GM19351 (cell line): ENCODE measurements around the gene RALGAPA1.

Experiments
- ATAC-seq: cut with Tn5 transposase; IDR thresholded peaks from one replicate; pipeline ENCODE4 v1.9.1; 2021; ENCODE audit warnings: mild to moderate bottlenecking, moderate library complexity; ENCODE audit not compliant: unreplicated experiment

RALGAPA1 gene

DNA sequence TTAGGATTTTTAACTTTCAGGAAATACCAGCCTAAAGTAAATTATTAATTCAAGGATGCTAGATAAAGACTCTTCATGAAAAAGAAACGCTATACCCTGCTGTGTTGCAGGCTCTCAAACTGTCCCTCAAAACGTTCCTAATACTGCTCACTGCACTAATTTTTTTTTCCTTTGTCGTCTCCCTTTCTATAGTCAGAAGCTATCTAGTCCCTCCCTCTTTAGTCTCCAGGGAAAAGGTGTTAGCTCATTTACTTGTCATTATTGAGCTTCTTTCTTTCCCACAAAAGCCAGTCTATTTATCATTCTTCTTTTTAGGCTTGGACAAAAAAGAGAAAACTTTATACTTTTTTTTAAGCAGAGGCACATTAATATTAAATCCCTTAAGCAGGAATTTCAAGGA is 305.4 kb downstream of the RALGAPA1 start:
- ATAC-seq = no peak

DNA sequence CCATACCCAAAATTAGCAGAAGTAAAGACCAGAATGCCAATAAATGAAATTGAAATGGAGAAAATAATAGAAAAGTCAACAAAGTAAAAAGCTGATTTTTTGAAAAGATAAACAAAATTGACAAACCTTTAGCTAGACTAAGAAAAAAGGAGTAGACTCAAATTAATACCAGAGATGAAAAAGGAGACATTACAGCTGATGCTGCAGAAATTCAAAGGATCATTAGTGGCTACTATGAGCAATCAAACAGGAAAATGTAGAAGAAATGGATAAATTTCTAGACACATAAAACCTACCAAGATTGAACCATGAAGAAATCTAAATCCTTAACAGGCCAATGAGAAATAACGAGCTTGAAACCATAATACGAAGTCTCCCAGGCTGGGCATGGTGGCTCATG is 309.9 kb downstream of the RALGAPA1 start:
- no peak for ATAC-seq

DNA sequence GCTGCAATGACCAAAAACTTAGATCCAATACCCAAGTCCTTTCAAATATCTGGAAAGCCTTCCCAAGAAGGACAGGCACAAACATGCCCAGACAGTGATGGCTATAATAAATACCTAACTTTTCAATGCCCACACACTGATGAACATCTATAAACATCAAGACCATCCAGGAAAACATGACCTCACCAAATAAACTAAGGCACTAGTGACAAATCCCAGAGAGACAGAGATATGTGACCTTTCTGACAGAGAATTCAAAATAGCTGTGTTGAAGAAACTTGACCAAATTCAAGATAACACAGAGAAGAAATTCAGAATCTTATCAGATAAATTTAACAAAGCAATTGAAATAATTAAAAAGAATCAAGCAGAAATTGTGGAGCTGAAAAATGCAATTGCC is 313.8 kb downstream of the RALGAPA1 start:
- ATAC-seq = no peak

DNA sequence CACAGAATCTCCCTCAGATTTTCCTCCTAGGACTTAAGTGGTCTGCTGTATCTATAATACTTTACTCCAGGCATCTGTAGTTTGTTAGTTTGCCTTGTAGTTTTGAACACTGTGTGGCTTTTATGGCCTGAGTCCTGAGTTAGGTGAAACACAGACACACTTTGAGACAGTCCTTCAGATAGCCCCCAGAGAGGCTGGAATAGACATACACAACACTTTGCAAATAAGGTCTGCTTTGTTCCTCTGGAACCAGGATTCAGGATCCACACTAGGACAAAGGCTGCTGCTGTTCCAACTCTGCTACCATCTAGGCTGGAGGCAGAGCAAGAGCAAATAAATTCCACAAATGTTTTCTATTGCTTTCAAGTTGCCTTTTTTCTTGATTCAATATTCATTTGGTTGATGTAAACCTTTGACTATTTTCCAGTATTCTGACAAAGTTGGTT is 316.5 kb downstream of the RALGAPA1 start:
- no peak for ATAC-seq
